Measurements from ENCODE around the gene EIF4G1.

The EIF4G1 gene

DNA sequence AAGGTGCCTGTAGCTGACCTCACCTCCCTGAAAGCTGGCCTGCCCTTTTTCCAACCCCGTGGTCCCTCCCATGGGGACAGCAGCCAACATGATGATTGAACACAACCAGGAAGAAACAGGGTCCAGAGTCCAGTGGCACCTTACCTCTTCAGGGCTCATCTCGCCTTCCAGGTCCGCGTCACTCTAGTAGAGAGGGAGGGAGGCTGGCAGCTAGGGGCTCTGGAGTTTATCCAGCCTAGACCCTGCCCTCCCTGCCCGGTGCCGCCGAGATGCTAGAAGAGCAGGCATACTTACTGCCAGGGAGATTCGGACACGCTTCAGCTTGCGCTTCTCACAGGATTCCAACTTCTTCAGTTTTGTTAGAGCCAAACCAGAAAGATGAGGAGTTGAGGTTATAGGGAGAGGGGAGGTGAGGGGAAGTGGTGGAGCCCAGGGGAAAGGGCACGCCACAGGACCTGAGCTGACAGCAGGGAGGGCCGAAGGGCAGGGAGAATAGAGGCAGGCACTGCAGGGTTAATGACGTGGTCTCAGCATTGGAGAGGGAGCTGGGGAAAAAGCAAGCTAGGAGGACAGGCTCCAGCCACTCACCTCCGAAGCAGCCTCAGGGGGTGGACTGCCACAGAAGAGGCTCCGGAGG, 37.9 kb downstream of the EIF4G1 start:
- no peak for DNase-seq (ENCODE audit: low spot score)

DNA sequence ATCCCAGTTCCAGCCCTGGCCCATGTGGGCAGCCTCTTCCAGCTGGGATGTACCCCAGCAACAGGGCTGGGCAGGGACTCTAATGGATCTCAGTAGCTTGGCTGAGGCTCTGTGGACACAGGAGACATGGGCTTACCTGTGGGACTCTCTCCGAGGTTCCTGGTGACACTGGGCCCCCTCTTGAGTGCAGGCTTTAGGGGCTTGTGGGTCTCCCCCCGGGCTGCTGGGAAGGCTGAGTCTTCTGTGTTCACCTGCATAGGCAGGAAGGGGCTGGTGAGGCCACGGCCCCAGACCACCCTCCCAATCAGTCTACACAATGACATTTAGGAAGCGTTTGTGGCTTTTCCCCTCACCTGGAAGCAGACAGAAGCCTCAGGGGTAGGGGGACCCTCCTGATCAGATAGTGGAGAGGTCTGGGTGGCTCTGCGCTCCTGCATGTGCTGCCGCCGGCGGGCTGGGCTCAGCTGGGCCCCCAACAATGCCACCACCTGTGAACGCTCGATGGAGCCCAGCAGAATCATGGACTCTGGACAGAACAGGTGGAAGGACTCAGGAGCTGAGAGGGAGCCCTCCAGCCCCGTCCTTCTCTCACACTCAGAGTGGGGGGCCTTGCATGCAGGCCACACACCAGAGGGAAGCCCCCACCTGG, 38.6 kb downstream of the EIF4G1 start:
- no peak for DNase-seq (ENCODE audit: low spot score)

DNA sequence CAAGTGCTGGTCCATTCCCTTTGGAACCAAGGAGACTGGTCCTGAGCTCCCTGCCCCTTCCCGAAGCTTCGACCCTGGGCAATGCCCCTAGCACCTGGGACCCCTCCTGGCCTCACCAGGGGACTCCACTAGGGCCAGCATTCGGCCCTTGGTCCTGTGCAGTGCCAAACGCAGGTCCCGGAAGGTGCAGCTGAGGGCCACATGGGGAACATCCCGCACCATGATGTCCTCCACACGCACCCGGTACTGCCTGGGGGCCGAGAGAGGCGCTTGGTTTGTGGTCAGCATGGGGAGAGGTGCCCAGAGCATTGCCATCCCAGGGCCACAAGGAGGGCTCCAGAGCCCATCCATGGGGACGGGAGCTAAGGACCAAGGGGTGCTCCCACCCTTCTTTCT, 39.1 kb downstream of the EIF4G1 start:
- no peak for DNase-seq (ENCODE audit: low spot score)

DNA sequence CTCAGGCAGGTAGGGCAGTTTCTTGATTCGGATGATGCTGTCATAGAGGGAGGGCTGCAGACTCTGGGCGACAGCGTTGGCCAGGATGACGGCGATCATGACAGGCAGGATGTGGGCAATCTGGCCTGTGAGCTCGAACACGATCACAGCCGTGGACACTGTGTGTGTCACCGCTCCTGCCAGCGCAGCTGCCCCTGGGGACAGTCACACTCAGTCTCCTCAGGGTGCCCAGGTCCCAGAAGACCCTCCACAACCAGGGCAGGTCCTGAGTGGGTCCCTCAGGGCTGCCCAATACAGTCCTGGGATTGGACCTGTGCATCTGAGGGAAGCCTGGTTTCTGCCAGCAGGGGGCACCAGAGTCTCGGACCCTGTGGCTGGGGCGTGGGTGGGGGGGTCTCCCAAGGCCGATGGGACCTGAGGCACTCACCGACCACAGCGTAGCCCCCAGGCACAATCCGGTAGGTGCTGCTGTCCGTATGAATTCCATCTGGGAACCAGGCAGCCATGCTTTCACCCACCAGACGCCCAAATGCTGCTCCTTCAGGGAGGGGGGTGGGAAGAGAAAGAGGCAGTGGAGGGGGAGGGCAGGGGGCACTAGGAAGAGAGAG, 39.8 kb downstream of the EIF4G1 start:
- peak; percentile 38 for DNase-seq (ENCODE audit: low spot score)

- no peak for DNase-seq (ENCODE audit: low spot score)
Measured at GRCh38 chr3:184354754-184355153, 40.3 kb downstream of the EIF4G1 start.

GRCh38 chr3:184355261-184356040, 41.0 kb downstream of the EIF4G1 start:
- DNase-seq (ENCODE audit: low spot score) = no peak

- no peak for DNase-seq (ENCODE audit: low spot score)
Measured at GRCh38 chr3:184357248-184358123, 43.1 kb downstream of the EIF4G1 start.

GRCh38 chr3:184358124-184358767, 43.8 kb downstream of the EIF4G1 start:
- no peak for DNase-seq (ENCODE audit: low spot score)

DNA sequence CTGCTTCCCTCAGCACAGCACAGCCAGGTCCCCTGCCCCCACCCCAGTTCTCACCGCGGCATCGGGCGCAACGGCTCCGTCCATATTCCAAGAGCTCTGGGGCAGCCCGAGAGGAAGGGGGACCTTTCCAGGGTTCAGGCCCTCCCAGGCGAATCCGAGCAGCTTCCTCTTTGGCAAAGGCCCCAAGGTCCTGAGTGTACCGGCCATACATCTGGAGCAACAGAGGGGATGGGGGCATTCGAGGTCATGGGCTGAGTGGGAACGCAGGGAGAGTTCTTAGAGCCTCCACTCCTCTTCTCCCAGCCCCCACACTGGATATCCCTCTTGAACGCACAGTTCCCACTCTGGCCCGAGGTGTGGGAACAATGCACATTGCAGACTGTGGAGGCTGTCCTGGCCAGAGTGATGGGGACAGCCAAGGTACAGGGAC, 44.5 kb downstream of the EIF4G1 start:
- DNase-seq (ENCODE audit: low spot score) = no peak

DNA sequence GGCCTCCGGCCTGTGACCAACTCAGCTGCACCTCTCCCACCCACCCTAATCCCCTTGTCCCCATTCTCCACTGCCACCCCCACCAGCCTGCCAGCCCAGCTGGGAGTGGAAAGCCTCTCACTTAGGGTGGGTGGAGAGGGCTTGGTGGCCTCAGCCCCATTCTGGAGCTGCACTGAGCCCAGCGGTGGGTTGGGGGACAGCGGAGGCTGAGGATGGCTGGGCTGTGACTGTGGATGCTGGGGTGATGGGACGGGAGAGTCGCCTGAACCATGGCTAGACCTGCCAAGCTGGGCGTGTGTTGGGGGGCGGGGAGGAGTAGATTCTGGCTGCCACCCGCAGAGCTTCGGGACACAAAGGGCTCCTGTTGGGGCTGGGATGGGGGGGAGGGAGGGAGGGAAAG, 45.2 kb downstream of the EIF4G1 start:
- DNase-seq (ENCODE audit: low spot score) = peak; percentile 85

DNA sequence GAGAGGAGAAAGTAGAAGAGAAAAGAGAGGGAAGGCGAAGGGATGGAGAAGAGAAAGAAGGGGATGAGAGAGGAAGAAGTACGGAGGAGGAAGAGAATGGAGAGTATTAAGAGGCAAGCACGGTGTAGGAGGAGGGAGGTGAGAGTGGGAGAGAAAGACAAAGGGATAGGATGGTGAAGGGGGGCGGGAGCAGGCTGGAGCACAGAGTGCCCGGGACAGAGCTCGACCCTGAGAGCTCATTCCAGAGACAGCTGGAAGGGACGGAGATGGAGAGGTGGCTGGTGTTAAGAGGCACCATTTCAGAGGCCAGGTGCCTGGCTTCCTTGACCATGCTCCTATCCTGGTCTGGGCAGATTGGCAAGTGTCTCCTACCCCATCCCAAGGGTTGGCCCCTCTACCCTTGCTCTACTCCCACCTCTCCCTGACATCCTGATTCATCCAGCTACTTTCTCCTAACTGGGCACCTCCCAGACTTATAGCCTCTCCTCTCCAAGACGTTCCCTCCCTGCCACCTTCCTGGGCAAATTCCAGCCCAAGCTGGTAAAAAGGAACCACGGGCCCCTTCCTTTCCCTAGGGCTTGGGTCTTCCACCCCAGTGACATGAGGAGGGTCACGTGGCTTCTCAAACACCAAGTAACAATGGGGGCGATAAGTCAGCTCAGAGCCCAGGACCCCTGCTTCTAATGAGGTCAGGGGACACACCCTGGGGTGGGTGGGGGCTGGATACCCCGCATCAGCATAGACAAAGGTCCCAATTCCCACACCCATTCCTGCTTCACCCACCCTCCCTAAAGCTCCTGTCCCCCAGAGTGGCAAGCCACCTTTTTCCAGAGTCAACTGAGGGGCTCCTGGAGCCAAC, 45.9 kb downstream of the EIF4G1 start:
- peak; percentile 48 for DNase-seq (ENCODE audit: low spot score)

DNA sequence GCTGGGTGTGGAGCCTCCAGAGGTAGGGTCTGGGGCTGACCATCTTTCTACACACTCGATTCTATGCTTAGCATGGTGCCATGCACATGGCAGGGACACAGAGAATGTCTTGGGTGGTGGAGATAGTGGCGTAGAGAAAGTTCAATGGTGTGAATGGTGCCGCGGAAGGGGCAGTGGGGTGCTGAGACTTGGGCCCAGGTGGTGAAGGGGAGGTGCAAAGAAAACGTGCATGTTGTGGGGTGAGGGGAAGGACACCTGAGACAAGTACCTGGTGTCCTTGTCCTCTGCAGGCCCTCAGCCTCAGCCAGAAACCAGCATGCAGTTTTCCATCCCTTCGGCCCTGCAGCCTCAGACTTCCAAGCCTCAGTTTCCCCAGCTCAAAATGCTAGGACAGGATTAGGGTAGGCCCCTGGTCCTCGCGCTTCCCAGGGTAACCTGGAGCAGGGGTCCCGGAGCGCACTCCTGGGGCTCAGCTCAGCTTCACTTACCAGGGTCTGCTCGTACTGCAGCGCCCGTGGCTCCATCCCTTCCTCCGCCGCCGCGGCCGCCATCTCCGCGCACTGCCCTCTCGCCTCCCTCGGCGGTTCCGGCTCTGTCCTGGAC, 46.6 kb downstream of the EIF4G1 start:
- DNase-seq (ENCODE audit: low spot score) = no peak

GRCh38 chr3:184361532-184361931, 47.1 kb downstream of the EIF4G1 start, which contains the start of the genes CLCN2 and POLR2H:
TSS of gene CLCN2 (minus strand) at chr3:184361605. CDS start at chr3:184361479, 126 bp downstream.
TSS of gene POLR2H (plus strand) at chr3:184361710. CDS start at chr3:184363493, 1,783 bp downstream.
- DNase-seq (ENCODE audit: low spot score) = peak; percentile 62

DNA sequence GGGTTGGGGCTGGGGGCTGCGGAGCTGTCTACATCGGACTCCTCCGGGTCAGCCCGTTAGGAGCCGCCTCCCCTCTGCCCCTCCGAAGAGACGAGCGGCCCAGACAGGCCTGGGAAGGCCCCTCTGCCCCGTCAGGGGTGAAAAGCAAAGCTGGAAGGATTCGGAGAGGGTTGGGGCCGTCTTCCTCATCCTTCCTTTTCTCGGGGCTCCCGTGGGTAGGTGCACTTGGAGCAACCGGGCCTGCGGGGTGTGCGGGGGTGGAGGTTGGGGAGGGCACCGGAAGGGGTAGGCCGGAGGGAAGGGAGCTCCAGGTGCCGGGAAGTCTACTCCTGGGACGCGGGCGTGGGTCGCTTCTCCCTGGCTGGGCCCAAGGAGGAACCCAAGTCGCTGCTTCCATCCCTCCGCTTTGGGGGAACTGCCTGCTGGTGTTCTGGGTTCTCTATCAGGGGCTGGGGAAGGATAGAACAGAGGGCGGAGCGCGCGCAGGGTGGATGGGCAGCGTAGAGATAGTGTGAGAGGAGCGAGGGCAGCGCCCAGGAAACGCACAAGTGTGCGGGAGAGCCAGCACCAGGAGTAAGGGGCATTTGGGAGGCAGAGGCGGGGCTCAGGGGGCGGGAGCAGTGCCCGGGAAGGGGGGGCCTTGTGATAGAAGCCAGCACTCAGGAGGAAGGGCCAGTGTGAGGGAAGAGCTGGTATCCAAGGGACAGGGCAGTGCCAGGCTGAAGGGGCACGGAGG, 47.7 kb downstream of the EIF4G1 start:
- peak; percentile 82 for DNase-seq (ENCODE audit: low spot score)

DNA sequence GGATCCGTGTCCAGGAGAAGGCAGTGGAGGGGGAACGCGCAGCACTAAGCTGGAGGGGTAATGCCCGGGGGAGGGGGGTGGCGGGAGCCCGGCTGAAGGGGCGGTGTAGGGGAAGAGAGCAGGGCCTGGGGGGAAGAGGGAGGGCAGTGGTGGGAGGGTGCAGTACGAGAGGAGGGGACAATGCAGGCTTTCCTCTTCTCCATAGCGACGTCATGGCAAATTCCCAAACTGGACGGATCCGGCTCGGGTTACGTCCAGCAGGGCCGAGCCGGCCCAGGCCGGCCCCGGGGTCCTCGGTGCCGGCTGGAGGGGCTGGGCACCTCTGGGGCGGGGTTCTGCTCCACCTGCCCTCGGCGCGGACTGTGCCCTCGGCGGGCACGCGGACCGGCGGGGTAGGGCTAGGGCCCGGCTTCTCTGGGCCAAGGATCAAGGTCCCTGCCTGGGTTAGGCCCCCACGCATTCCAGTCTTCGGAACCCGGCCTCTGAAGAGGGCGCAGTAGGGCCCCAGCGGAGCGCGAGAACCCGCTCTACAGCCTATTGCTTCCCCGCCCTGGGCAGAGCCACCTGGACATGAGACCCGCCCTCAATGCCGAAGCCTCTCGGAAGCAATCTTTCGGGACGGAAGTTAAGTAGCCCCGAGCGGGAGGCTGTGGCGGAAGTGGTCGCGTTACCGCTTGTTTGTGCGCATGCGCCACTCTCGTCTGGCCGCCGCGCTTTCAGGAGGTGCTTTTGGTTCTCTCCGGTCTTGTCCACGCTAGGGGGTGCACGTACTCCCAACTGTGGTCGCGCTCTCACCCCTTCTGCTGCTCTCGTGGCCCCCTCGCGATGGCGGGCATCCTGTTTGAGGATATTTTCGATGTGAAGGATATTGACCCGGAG, 48.5 kb downstream of the EIF4G1 start:
- peak; percentile 97 for DNase-seq (ENCODE audit: low spot score)

DNA sequence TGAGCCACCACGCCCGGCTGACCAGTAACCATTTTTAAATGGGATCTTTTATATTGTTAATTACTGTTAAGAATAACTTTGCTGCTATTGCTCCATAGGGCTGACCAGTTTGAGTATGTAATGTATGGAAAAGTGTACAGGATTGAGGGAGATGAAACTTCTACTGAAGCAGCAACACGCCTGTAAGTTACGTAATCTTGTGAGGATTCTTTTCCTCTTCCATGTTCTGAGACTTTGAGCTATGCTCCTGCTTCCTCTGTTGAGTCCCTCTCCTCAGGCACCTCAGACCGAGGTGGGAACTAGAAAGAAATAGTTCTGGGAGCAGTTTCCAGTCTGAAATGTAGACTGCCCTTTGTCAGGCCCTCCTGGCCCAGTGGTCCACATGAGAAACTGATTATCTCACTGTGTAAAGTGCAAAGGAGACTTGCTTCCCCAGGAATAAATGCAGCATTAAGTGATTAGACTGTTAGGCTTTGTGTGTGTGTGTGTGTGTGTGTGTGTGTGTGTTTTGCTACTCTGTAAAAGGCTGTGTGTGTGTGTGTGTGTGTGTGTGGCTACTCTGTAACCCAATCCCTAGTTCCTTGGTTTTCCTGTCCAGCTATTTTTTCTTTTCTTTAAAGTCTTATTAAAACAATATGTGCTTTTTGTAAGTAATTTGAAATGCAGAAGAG, 52.3 kb downstream of the EIF4G1 start:
- DNase-seq (ENCODE audit: low spot score) = no peak

GRCh38 chr3:184368116-184368515, 53.7 kb downstream of the EIF4G1 start:
- no peak for DNase-seq (ENCODE audit: low spot score)

All from Ammon's horn (tissue), 1 donor.